PC-9 (cell line): ENCODE results near the gene SORCS2.

ENCODE experiments used
- EZH2 ChIP-seq: fragments of 200-600 bp; sonication (generic); IDR thresholded peaks from 2 replicates; pipeline ENCODE4 v1.8.0; 2017; ENCODE audit warnings: antibody characterized with exemption, low read depth
- TF ChIP-seq, protein P1 (sequence below): fragments of 200-600 bp; sonication (generic); conservative IDR thresholded peaks from 2 replicates; pipeline ENCODE4 v1.6.1; 2017; ENCODE audit warnings: mixed run types, antibody characterized with exemption, mild to moderate bottlenecking, moderate library complexity

DNA sequence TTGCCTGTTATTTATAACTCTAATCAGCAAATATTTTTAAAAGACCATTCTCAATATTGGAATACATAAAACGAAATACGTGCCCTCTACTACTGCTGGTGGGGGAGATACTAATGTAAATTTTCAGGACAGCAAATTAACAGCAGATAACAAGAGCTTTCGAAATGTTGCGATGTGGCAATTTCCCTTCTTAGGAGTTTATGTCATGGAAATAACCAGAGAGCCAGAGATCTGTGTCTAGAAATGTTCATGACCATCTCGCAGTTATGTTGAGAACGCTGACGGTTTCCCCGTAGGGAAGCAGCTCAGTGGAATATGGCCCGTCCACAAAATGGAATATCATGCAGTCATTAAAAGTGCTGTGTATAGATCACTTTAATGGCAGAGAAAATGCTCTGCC is 480.8 kb downstream of the SORCS2 start:
- TF ChIP-seq, protein P1, sequence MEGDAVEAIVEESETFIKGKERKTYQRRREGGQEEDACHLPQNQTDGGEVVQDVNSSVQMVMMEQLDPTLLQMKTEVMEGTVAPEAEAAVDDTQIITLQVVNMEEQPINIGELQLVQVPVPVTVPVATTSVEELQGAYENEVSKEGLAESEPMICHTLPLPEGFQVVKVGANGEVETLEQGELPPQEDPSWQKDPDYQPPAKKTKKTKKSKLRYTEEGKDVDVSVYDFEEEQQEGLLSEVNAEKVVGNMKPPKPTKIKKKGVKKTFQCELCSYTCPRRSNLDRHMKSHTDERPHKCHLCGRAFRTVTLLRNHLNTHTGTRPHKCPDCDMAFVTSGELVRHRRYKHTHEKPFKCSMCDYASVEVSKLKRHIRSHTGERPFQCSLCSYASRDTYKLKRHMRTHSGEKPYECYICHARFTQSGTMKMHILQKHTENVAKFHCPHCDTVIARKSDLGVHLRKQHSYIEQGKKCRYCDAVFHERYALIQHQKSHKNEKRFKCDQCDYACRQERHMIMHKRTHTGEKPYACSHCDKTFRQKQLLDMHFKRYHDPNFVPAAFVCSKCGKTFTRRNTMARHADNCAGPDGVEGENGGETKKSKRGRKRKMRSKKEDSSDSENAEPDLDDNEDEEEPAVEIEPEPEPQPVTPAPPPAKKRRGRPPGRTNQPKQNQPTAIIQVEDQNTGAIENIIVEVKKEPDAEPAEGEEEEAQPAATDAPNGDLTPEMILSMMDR: no peak
- TF ChIP-seq EZH2: no peak
